Measurements from ENCODE around the gene RBM34. TPM values are rescaled to one million over a fixed set of nuclear protein-coding genes. Genes with fewer than 3 reads are reported as not detected.
A peak's percentile ranks its signal among the peaks of the same experiment; 100 is the strongest.

The RBM34 gene
- total and polyA plus RNA-seq, 12 donors = 41.5 to 139 (median 52.7) TPM

DNA sequence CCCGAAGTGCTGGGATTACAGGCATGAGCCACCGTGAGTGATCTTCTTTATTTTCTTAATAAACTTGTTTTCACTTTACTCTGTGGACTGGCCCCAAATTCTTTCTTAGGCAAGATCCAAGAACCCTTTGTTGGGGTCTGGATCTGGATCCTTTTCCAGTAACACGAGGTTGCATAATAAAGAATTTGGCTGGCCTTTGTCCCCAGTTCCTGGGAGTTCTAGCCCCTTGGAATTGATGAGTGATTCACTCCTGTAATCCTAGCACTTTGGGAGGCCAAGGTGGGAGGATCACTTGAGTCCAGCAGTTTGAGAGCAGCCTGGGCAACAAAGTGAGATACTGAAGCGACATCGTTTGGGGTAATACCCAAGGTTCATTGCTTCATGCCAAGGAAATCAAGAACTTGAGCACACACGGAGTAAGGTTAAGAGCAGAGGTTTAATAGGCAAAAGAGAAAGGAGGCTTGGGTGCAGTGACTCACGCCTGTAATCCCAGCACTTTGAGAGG lies 30.2 kb downstream of the RBM34 start:
- no peak overlapping the region for H3K27ac ChIP-seq
- intact Hi-C loops (cut with DNase I) = no loop called here
- no peaks in the 10 kb centered on the region for H3K27me3 ChIP-seq
- 88 to 89% methylated on average over 7 of the region's 7 CpGs for WGBS, 2 donors
- peaks cover 0 to 61% (median 20%) of the 10 kb centered on the region in 9 donors for H3K36me3 ChIP-seq
- peaks cover 0 to 27% (median 24%) of the 10 kb centered on the region in 9 donors for H3K4me1 ChIP-seq
- no peak overlapping the region for H3K4me3 ChIP-seq
- TF ChIP-seq, protein P1, sequence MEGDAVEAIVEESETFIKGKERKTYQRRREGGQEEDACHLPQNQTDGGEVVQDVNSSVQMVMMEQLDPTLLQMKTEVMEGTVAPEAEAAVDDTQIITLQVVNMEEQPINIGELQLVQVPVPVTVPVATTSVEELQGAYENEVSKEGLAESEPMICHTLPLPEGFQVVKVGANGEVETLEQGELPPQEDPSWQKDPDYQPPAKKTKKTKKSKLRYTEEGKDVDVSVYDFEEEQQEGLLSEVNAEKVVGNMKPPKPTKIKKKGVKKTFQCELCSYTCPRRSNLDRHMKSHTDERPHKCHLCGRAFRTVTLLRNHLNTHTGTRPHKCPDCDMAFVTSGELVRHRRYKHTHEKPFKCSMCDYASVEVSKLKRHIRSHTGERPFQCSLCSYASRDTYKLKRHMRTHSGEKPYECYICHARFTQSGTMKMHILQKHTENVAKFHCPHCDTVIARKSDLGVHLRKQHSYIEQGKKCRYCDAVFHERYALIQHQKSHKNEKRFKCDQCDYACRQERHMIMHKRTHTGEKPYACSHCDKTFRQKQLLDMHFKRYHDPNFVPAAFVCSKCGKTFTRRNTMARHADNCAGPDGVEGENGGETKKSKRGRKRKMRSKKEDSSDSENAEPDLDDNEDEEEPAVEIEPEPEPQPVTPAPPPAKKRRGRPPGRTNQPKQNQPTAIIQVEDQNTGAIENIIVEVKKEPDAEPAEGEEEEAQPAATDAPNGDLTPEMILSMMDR (IDR thresholded peaks at IDR 0.05) = no peak
- DNase-seq (no peak), ATAC-seq (no peak)
- H3K9me3 ChIP-seq = no peaks in the 10 kb centered on the region

DNA sequence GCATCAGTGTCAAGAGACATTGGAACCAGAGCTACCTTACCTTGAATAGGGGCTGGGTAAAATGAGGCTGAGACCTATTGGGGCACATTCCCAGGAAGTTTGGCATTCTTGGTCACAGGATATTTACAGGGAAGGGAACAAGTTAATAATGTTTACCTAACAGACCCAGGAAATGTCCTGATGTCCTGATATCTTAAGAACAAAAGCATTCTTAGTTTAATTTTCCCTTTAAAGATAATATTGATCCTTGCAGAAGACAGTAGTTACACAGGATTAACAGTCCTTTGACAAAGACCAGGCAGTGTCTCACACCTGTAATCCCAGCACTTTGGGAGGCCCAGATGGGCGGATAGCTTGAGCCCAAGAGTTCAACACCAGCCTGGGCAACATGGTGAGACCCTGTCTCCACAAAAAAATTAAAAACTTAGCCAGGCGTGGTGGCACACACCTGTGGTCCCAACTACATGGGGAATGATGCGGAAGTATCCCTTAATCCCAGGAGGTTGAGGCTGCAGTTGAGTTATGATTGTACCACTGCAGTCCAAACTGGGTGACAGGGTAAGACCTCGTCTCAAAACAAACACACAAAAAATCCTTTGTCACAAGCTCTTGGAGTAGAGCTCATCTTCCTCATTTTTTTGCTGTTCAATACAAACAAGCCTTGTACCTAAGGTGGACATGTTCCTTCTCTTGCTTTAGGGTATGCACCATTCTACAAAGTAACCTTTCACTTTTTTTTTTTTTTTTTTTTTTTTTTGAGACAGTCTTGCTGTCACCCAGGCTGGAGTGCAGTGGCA lies 31.1 kb downstream of the RBM34 start:
- no peaks in the 10 kb centered on the region for H3K27me3 ChIP-seq
- H3K4me1 ChIP-seq = peaks cover 0 to 35% (median 26%) of the 10 kb centered on the region in 9 donors
- no peak overlapping the region for H3K4me3 ChIP-seq
- TF ChIP-seq, protein P1 (IDR thresholded peaks at IDR 0.05) = no peak
- H3K27ac ChIP-seq = peak overlapping the region in 1 of 10 donors; percentile 93
- intact Hi-C loops (cut with DNase I) = loop anchor here in 1 of 10 donors (2.0 kb wide), 1 partner anchor 199 kb away; the partner anchor contains the start of genes ARID4B and GGPS1
- peaks cover 0 to 56% (median 15%) of the 10 kb centered on the region in 9 donors for H3K36me3 ChIP-seq
- ATAC-seq = no peak
- DNase-seq = no peak
- WGBS, 2 donors = 96 to 97% methylated on average over 4 of the region's 4 CpGs
- no peaks in the 10 kb centered on the region for H3K9me3 ChIP-seq

DNA sequence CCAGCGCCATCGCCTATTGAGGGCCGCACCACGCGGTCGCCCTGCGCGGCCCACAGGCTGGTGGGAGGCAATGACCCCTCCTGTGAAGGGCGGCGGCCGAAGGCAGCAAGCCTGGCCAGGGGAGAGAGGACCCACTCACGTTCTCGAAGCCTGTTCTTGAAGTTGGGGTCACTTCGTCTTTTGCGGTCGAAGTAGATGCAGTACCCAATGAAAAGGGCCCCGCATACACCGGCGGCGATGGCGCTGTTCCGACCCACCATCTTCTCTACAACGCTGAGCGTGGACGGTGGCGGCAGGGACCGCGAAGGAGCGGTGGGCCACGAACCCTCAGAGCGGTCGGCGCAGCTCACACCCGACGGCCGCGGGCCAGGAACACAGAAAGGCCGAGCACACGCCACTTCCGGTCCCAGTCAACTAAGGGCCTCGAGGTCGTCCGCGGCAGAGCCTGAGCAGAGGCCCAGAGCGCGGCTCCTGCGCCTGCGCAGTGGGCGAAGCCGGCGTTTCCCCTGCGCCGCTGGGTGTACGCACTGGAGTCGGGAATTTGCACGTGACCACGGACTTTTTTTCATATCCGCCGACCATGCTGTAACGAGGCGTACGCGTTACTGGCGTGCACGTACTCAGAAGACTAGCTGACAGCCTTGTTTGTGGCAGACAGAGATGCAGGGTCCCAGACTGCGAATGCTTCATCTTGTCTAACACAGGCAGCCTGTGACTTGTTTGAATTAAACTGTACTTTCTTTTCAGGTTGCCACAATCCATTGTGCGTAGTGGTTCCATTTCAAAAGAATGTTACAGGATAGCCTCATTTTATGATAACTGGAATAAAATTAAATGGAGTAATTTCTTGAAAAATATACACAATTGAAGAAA lies 32.4 kb downstream of the RBM34 start, which contains the start of gene TOMM20:
TSS of gene TOMM20 (minus strand) at position 382 of the 873 bp plus-strand sequence. CDS start at position 260, 122 bp downstream.
- peaks cover 0 to 53% (median 5%) of the 10 kb centered on the region in 9 donors for H3K36me3 ChIP-seq
- TF ChIP-seq, protein P1 (IDR thresholded peaks at IDR 0.05) = peak in 2 of 9 donors; percentile 10 to 24

More for the DNA sequence above, 32.4 kb downstream of the RBM34 start, which contains the start of gene TOMM20:
- DNase-seq (peak; percentile 95 to 97), ATAC-seq (peak; percentile 98 to 99 (median 99))
- Histone ChIP-seq H3K4me3 (peak within 1 kb of the TSS; percentile 55 to 95 (median 76)), H3K27me3 (no peaks in the 10 kb centered on the region), H3K27ac (peak within 1 kb of the TSS; percentile 30 to 94 (median 90)), H3K9me3 (no peaks in the 10 kb centered on the region), H3K4me1 (peaks cover 0 to 48% (median 30%) of the 10 kb centered on the region in 9 donors)
- intact Hi-C loops (cut with DNase I) = loop anchor here in 1 of 10 donors (2.0 kb wide), 1 partner anchor 200 kb away; the partner anchor contains the start of genes ARID4B and GGPS1
- 1 to 2% methylated on average over 67 of the region's 67 CpGs for WGBS, 2 donors

Data from heart right ventricle (tissue), 16 donors.